ENCODE results near the gene UTF1.

Gene UTF1

DNA sequence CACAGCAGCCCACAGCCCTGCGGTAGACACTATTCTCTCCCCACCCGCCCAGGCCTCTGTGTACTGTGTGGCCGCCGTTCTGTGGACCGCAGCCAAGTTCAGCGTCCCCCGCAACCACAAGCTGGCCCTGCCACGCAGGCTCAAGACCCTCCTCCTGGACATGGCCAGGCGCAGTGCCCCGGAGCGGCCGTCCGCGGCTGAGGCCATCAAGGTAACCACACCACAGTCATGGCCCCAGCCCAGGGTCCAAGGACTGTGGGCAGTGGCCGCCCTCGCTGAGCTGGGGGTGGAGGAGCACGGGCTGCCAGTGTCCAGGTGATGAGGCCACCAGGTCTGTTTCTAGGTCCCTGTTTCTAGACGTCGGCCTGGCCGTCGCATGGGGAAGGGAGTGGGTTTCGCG, 34.4 kb upstream of the UTF1 start:
- TF ChIP-seq POU2F2 (IDR thresholded peaks at IDR 0.05; ENCODE audit: low read depth, low read length), result no peak
- TF ChIP-seq PAX5 (IDR thresholded peaks at IDR 0.05; ENCODE audit: insufficient read depth, low read length, severe bottlenecking), result no peak
- no peak for TF ChIP-seq SPI1 (IDR thresholded peaks at IDR 0.05; ENCODE audit: low read depth, low read length)
- TF ChIP-seq TAF1 (IDR thresholded peaks at IDR 0.05; ENCODE audit: low read depth, low read length), result no peak
- no peak for TF ChIP-seq POLR2AphosphoS5 (IDR thresholded peaks at IDR 0.05; ENCODE audit: low read depth, low read length)
- TF ChIP-seq POLR2A (IDR thresholded peaks at IDR 0.05; ENCODE audit: low read depth, low read length), result no peak
- no peak for FAIRE-seq
- DNase-seq (ENCODE audit: insufficient read length, low spot score), result no peak

- FAIRE-seq (no peak), DNase-seq (ENCODE audit: insufficient read length, low spot score) (no peak)
- TF ChIP-seq POU2F2 (IDR thresholded peaks at IDR 0.05; ENCODE audit: low read depth, low read length) (no peak), PAX5 (IDR thresholded peaks at IDR 0.05; ENCODE audit: insufficient read depth, low read length, severe bottlenecking) (no peak), SPI1 (IDR thresholded peaks at IDR 0.05; ENCODE audit: low read depth, low read length) (no peak), POLR2AphosphoS5 (IDR thresholded peaks at IDR 0.05; ENCODE audit: low read depth, low read length) (no peak)
Measured at GRCh38 chr10:133196221-133196915, 33.6 kb upstream of the UTF1 start.

DNA sequence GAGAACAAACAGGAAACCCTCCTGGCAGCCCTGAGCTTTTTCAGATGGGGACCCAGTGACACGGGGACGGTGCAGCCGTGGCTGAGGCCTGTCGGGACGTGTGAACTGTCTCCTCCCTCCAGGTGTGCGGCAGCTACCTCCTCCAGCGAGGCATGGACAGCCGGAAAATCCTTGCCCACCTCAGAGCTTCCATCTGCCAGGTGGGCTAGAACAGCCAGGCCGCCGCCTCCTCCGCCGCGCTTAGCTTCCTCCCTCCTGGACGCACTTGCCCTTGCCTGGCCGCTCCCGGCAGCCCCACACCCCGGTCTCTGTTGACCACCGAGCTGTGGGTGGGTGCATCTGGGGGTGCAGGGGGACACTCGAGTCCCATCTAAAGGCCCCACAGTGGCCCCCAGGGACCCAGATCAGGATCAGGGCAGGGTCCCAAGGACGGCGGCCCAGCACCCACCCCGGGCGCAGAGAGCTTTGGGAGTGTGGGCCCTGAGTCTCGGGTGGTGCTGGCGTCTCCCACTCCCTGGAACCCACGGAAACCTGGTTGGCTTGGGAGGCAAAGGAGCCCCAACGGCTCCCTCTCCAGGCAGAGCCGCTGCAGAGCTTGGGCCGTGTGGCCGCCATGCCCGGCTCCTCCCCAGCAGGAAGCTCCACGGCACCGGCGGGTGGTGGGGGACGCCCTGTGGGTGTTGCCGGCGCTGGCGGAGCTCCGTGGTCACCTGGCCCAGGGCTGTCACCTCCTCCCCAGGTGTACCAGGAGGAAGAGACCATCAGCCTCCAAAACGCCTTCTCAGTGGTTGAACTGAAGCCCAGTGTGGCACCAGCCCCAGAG, 32.9 kb upstream of the UTF1 start:
- FAIRE-seq (no peak), DNase-seq (ENCODE audit: insufficient read length, low spot score) (no peak)
- TF ChIP-seq POLR2AphosphoS5 (IDR thresholded peaks at IDR 0.05; ENCODE audit: low read depth, low read length), result no peak
- no peak for TF ChIP-seq POU2F2 (IDR thresholded peaks at IDR 0.05; ENCODE audit: low read depth, low read length)
- TF ChIP-seq PAX5 (IDR thresholded peaks at IDR 0.05; ENCODE audit: insufficient read depth, low read length, severe bottlenecking), result no peak
- TF ChIP-seq SPI1 (IDR thresholded peaks at IDR 0.05; ENCODE audit: low read depth, low read length), result no peak
- TF ChIP-seq POLR2A (IDR thresholded peaks at IDR 0.05; ENCODE audit: low read depth, low read length), result no peak
- TF ChIP-seq TAF1 (IDR thresholded peaks at IDR 0.05; ENCODE audit: low read depth, low read length), result no peak

DNA sequence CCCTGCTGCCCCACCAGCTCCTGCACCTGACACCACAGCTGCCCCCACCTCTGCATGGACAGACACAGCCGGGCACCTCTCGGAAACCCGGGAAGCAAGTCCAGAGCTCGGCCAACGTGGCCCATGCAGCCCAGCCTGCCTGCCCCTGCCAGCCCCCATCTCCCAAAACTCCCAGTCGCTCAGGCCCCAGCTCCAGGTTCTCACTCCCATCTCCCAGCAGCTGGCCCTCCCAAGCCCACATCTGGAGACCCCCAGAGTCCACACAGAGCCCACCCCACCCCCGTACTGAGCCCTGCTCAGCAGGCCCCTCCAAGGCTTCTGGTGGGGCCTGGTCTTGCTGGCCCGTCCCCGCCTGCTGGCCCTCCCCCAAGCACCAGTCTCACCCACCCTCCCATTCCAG, 32.2 kb upstream of the UTF1 start:
- no peak for FAIRE-seq
- no peak for TF ChIP-seq SPI1 (IDR thresholded peaks at IDR 0.05; ENCODE audit: low read depth, low read length)
- no peak for DNase-seq (ENCODE audit: insufficient read length, low spot score)

GRCh38 chr10:133198206-133198605, 31.8 kb upstream of the UTF1 start:
- DNase-seq (ENCODE audit: insufficient read length, low spot score) (no peak), FAIRE-seq (no peak)
- TF ChIP-seq POLR2A (IDR thresholded peaks at IDR 0.05; ENCODE audit: low read depth, low read length) (no peak), PAX5 (IDR thresholded peaks at IDR 0.05; ENCODE audit: insufficient read depth, low read length, severe bottlenecking) (no peak), SPI1 (IDR thresholded peaks at IDR 0.05; ENCODE audit: low read depth, low read length) (no peak), POU2F2 (IDR thresholded peaks at IDR 0.05; ENCODE audit: low read depth, low read length) (no peak), POLR2AphosphoS5 (IDR thresholded peaks at IDR 0.05; ENCODE audit: low read depth, low read length) (no peak), TAF1 (IDR thresholded peaks at IDR 0.05; ENCODE audit: low read depth, low read length) (no peak)

GRCh38 chr10:133198621-133199487, 31.2 kb upstream of the UTF1 start:
- DNase-seq (ENCODE audit: insufficient read length, low spot score), result no peak
- TF ChIP-seq TAF1 (IDR thresholded peaks at IDR 0.05; ENCODE audit: low read depth, low read length) (no peak), POLR2AphosphoS5 (IDR thresholded peaks at IDR 0.05; ENCODE audit: low read depth, low read length) (no peak), SPI1 (IDR thresholded peaks at IDR 0.05; ENCODE audit: low read depth, low read length) (no peak)
- FAIRE-seq, result no peak

GRCh38 chr10:133199488-133199885, 30.5 kb upstream of the UTF1 start:
- no peak for TF ChIP-seq POLR2AphosphoS5 (IDR thresholded peaks at IDR 0.05; ENCODE audit: low read depth, low read length)
- TF ChIP-seq TAF1 (IDR thresholded peaks at IDR 0.05; ENCODE audit: low read depth, low read length), result no peak
- TF ChIP-seq PAX5 (IDR thresholded peaks at IDR 0.05; ENCODE audit: insufficient read depth, low read length, severe bottlenecking), result no peak
- TF ChIP-seq SPI1 (IDR thresholded peaks at IDR 0.05; ENCODE audit: low read depth, low read length), result no peak
- FAIRE-seq (no peak), DNase-seq (ENCODE audit: insufficient read length, low spot score) (no peak)

DNA sequence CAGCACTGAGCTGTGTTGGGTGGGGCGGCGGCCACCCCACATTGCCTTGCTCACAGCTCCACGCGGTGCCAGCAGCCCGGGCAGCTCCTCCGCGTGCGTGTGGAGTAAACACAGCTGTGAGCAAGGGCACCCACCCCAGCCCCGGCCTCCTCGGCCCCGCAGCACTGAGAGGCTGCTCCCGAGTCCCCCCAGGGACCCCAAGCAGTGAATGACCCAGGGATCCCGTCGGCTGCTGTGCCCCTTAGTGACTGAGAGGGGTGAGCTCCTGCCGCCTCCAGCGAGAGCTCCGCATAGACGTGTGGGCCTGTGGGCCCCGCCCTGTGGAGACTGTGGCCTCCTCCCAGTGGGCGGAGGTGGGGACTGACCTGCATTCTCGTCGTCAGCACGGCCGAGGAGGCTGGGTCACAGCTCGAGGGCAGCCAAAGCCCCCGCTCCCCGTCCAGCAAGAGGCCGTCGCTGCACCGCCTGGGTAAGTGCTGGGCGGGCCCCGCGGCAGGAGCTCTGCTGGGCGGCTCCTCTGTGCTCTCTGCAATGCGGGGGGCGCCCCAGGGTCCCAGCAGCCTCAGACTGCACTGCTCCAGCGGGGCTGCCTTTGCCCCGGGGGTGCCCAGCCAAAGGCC, 29.9 kb upstream of the UTF1 start:
- no peak for FAIRE-seq
- no peak for DNase-seq (ENCODE audit: insufficient read length, low spot score)
- TF ChIP-seq TAF1 (IDR thresholded peaks at IDR 0.05; ENCODE audit: low read depth, low read length), result no peak
- no peak for TF ChIP-seq PAX5 (IDR thresholded peaks at IDR 0.05; ENCODE audit: insufficient read depth, low read length, severe bottlenecking)
- TF ChIP-seq POLR2A (IDR thresholded peaks at IDR 0.05; ENCODE audit: low read depth, low read length), result no peak
- TF ChIP-seq POU2F2 (IDR thresholded peaks at IDR 0.05; ENCODE audit: low read depth, low read length), result no peak
- no peak for TF ChIP-seq SPI1 (IDR thresholded peaks at IDR 0.05; ENCODE audit: low read depth, low read length)
- TF ChIP-seq POLR2AphosphoS5 (IDR thresholded peaks at IDR 0.05; ENCODE audit: low read depth, low read length), result no peak

DNA sequence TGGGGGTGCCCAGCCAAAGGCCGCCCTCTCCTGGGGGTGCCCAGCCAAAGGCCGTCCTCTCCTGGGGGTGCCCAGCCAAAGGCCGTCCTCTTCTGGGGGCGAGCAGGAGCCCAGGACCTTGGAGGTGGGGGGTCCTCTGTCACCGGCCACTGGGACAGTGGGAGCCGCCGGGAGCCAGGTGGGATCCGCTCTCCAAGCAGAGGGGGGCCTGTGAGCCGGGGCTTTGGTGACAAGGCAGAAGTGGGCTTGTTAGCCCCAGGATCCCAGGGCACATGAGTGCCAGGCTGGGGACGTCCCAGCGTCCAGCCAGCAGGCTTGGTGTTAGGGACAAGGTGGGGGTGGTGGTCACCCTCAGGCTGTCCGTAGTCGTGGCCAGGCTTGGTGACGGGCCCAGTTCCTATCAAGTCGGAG, 29.4 kb upstream of the UTF1 start:
- no peak for DNase-seq (ENCODE audit: insufficient read length, low spot score)
- FAIRE-seq, result no peak
- TF ChIP-seq TAF1 (IDR thresholded peaks at IDR 0.05; ENCODE audit: low read depth, low read length) (no peak), POU2F2 (IDR thresholded peaks at IDR 0.05; ENCODE audit: low read depth, low read length) (no peak), POLR2AphosphoS5 (IDR thresholded peaks at IDR 0.05; ENCODE audit: low read depth, low read length) (no peak), PAX5 (IDR thresholded peaks at IDR 0.05; ENCODE audit: insufficient read depth, low read length, severe bottlenecking) (no peak), SPI1 (IDR thresholded peaks at IDR 0.05; ENCODE audit: low read depth, low read length) (no peak), POLR2A (IDR thresholded peaks at IDR 0.05; ENCODE audit: low read depth, low read length) (no peak)
